GM12878 (cell line): ENCODE data around the gene RTF2. TPM values are rescaled to one million over a fixed set of nuclear protein-coding genes. Genes with fewer than 3 reads are reported as not detected.

Experiments used
- ATAC-seq: fragments of 200-7000 bp; cut with Tn5 transposase; 3 replicates; pipeline ENCODE4 v1.9.1; 2020; ENCODE audit warnings: mild to moderate bottlenecking, moderate library complexity
- BruUV-seq: library from RNA; stranded (reverse); fragments of 400-500 nt; replicated peaks from 2 replicates; lab custom pipeline; 2021; lab: Mats Ljungman, UMichigan
- CTCF ChIA-PET: fragments of 300-600 bp; sonication (Branson Sonifier 250); formaldehyde crosslinking; extraction: SDS; loops from one replicate; lab custom pipeline; 2021; ENCODE audit warnings: inconsistent platforms; lab: Yijun Ruan, JAX
- POLR2A ChIA-PET: fragments of 350-600 bp; formaldehyde crosslinking; extraction: SDS; loops from one replicate; lab custom pipeline; 2021; ENCODE audit warnings: inconsistent platforms; lab: Charles Lee
- RAD21 ChIA-PET: fragments of 300-600 bp; sonication (Branson Sonifier 250); formaldehyde crosslinking; loops from one replicate; lab custom pipeline; 2023; ENCODE audit warnings: antibody characterized with exemption; ENCODE audit not compliant: unreplicated experiment; lab: Charles Lee
- SMC1A ChIA-PET: fragments of 300-600 bp; sonication (Branson Sonifier 250); formaldehyde crosslinking; loops from one replicate; lab custom pipeline; 2023; ENCODE audit not compliant: unreplicated experiment, uncharacterized antibody; lab: Charles Lee
- DNase-seq: peaks from one replicate; pipeline ENCODE4 v3.0.0-alpha.2; 2011; ENCODE audit warnings: low read depth, low spot score
- FAIRE-seq: peaks from 3 replicates; lab custom pipeline; 2011; peaks lifted over from hg19 to GRCh38; lab: Jason Lieb, UNC
- H2AFZ ChIP-seq: 2 replicates; pipeline ENCODE4 v1.6.0; 2011; ENCODE audit warnings: low read depth, low read length, control low read depth; ENCODE audit not compliant: control insufficient read depth
- H3K27ac ChIP-seq: 2 replicates; pipeline ENCODE4 v1.5.1; 2011; ENCODE audit warnings: control low read depth; ENCODE audit not compliant: control insufficient read depth, insufficient read depth
- H3K27me3 ChIP-seq, 2 experiments: replicated peaks in 1 of 2; 2 replicates each; pipeline versions ENCODE4 v1.6.0 to v1.6.1; 2011; ENCODE audit warnings: low read length in 1 of 2; ENCODE audit not compliant: control insufficient read depth in 2 of 2, insufficient read depth in 2 of 2
- H3K36me3 ChIP-seq, 2 experiments: 2 replicates each; pipeline ENCODE4 v1.5.1; 2011; ENCODE audit warnings: low read length in 1 of 2; ENCODE audit not compliant: control insufficient read depth in 2 of 2, insufficient read depth in 2 of 2
- H3K4me1 ChIP-seq: 2 replicates; pipeline ENCODE4 v1.6.1; 2011; ENCODE audit warnings: mild to moderate bottlenecking, low read length, moderate library complexity, mixed read lengths; ENCODE audit not compliant: control insufficient read depth, insufficient read depth
- H3K4me2 ChIP-seq: 2 replicates; pipeline ENCODE4 v1.6.0; 2011; ENCODE audit warnings: control low read depth; ENCODE audit not compliant: control insufficient read depth, insufficient read depth
- H3K4me3 ChIP-seq: fragments of 200-600 bp; sonication (generic); 2 replicates; pipeline ENCODE4 v1.5.1; 2016
- H3K79me2 ChIP-seq: 2 replicates; pipeline ENCODE4 v1.6.0; 2011; ENCODE audit warnings: low read length; ENCODE audit not compliant: control insufficient read depth, insufficient read depth
- H3K9ac ChIP-seq: 2 replicates; pipeline ENCODE4 v1.8.0; 2011; ENCODE audit warnings: low read length, control low read depth, mixed read lengths; ENCODE audit not compliant: control insufficient read depth, insufficient read depth
- H3K9me3 ChIP-seq: replicated peaks from 3 replicates; pipeline ENCODE4 v1.5.1; 2011; ENCODE audit warnings: mild to moderate bottlenecking, low read length; ENCODE audit not compliant: control insufficient read depth, insufficient read depth
- H4K20me1 ChIP-seq: 2 replicates; pipeline ENCODE4 v1.6.0; 2011; ENCODE audit not compliant: control insufficient read depth, insufficient read depth
- BRCA1 ChIP-seq: IDR thresholded peaks from 2 replicates; pipeline ENCODE4 v1.6.1; 2011; ENCODE audit warnings: low read depth, low read length, improper control_type of control experiment
- CBX3 ChIP-seq: fragments of 200-600 bp; sonication (generic); IDR thresholded peaks from 2 replicates; pipeline ENCODE4 v1.6.1; 2016; ENCODE audit warnings: low read depth, borderline replicate concordance
- CEBPB ChIP-seq, 2 experiments: fragments of 150-350 bp in 1 of 2; IDR thresholded peaks; 2 replicates each; pipeline ENCODE4 v1.6.1; 2012 to 2014; ENCODE audit warnings: low read depth in 2 of 2, low read length in 2 of 2, borderline replicate concordance in 1 of 2, inconsistent platforms in 1 of 2
- CHD4 ChIP-seq: fragments of 200-600 bp; sonication (generic); IDR thresholded peaks from 2 replicates; pipeline ENCODE4 v1.6.1; 2016; ENCODE audit warnings: mild to moderate bottlenecking
- ESRRA ChIP-seq: IDR thresholded peaks from 2 replicates; pipeline ENCODE4 v1.6.1; 2012; ENCODE audit warnings: mild to moderate bottlenecking, low read length, improper control_type of control experiment
- MEF2B ChIP-seq: fragments of 450-650 bp; IDR thresholded peaks from 2 replicates; pipeline ENCODE4 v1.6.1; 2018; ENCODE audit warnings: mild to moderate bottlenecking, moderate library complexity; ENCODE audit not compliant: partially characterized antibody, poor library complexity, severe bottlenecking
- POLR2A ChIP-seq: IDR thresholded peaks from 2 replicates; pipeline ENCODE4 v1.6.1; 2011; ENCODE audit warnings: low read depth, mild to moderate bottlenecking, low read length
- PRDM15 ChIP-seq: fragments of 450-650 bp; formaldehyde crosslinking; IDR thresholded peaks from 2 replicates; pipeline ENCODE4 v1.4.0; 2020; ENCODE audit warnings: mild to moderate bottlenecking, moderate library complexity
- RBBP5 ChIP-seq: fragments of 200-600 bp; sonication (generic); conservative IDR thresholded peaks from 2 replicates; pipeline ENCODE4 v1.6.1; 2016
- RELA ChIP-seq: fragments of 450-650 bp; IDR thresholded peaks from 2 replicates; pipeline ENCODE4 v1.8.0; 2014; ENCODE audit warnings: borderline replicate concordance; ENCODE audit not compliant: partially characterized antibody
- RFX5 ChIP-seq: IDR thresholded peaks from 2 replicates; pipeline ENCODE4 v1.6.1; 2011; ENCODE audit warnings: low read depth, low read length, improper control_type of control experiment
- STAT3 ChIP-seq: IDR thresholded peaks from 2 replicates; pipeline ENCODE4 v1.6.1; 2011; ENCODE audit warnings: low read depth, low read length, improper control_type of control experiment
- WGBS: methylation state at CpG from one replicate; pipeline ENCODE4 v1.1.6; 2016; ENCODE audit warnings: low lambda C conversion rate; ENCODE audit not compliant: insufficient replicate concordance, insufficient coverage; ENCODE audit errors: missing lambda C conversion rate; 5-methylcytosine and 5-hydroxymethylcytosine counted together
- in situ Hi-C: fragments of 300-500 bp; cut with MboI; formaldehyde crosslinking; loops from 9 replicates; pipeline ENCODE4 v1.14.3; 2018; ENCODE audit warnings: mixed read lengths
- intact Hi-C: fragments of 100-400 bp; cut with micrococcal nuclease; formaldehyde crosslinking; loops from one replicate; pipeline ENCODE4 v1.14.2; 2022; ENCODE audit not compliant: unreplicated experiment
- polyA plus RNA-seq, 11 experiments: library from polyadenylated mRNA; depleted of rRNA in 4 of 11; unstranded in 6 of 11; stranded (reverse) in 5 of 11; fragments of >200 nt; fragmentation: Nextera tagmentation in 4 of 11; fragmentation: Illumina TruSeq in 1 of 11; extraction: Ambion mirVana in 4 of 11; extraction: Trizol in 1 of 11; gene quantifications; 1 replicate in 1 of 11; 2 replicates in 10 of 11; pipeline versions ENCODE4 v1.2.1 to v1.2.3, GENCODE V29; 2011 to 2016; ENCODE audit warnings: inconsistent platforms in 2 of 11, missing spikeins in 2 of 11, low read depth in 1 of 11
- total RNA-seq, 4 experiments: library from RNA; depleted of rRNA in 3 of 4; stranded (reverse); fragments of >200 nt in 3 of 4; fragmentation: Illumina TruSeq in 1 of 4; extraction: Trizol in 1 of 4; gene quantifications; 2 replicates each; pipeline versions ENCODE4 v1.2.1 to v1.2.3, GENCODE V29; 2013 to 2021
- TF ChIP-seq, protein P1 (sequence below): IDR thresholded peaks from 2 replicates; pipeline ENCODE4 v1.6.1; 2011; ENCODE audit warnings: borderline replicate concordance, low read depth, mild to moderate bottlenecking, moderate library complexity, low read length; ENCODE audit not compliant: insufficient read depth, poor library complexity, severe bottlenecking
- TF ChIP-seq, protein P2 (sequence below): fragments of 450-650 bp; IDR thresholded peaks from 2 replicates; pipeline ENCODE4 v1.6.1; 2017; ENCODE audit warnings: mild to moderate bottlenecking, moderate library complexity
- TF ChIP-seq, protein P3 (sequence below): IDR thresholded peaks from 2 replicates; pipeline ENCODE4 v1.6.1; 2011; ENCODE audit warnings: low read depth, low read length, improper control_type of control experiment, borderline replicate concordance

The RTF2 gene
- total and polyA plus RNA-seq, 10 of the 15 experiments (the other 5 are each of a cell fraction or from before 2014, with no cell fraction given) = 66.2 to 133 (median 82.9) TPM

DNA sequence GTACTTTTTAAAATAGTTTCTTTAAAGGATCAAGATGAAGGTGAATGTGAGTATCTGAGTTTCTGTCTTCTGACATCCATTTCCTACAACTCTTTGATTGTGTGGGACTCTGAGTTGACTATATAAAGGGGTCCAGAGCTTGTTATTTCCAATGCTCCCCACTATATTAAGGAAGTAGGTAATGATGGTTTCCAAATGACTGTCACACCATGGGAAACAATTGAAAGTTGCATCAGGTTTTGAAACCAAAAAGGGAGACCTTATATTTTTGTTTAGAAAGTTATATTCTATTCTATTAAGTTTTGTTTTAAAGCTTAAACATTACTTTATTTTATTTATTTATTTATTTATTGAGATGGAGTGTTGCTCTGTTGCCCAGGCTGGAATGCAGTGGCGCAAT lies 45.2 kb upstream of the RTF2 start:
- no peak overlapping the region for H3K4me3 ChIP-seq
- H3K27me3 ChIP-seq = no peaks in the 10 kb centered on the region
- no peaks in the 10 kb centered on the region for H4K20me1 ChIP-seq
- no peak for FAIRE-seq
- no TSS peak for BruUV-seq
- 100% methylated on average over 1 of the region's 1 CpG for WGBS
- ChIA-PET SMC1A (interaction anchor here (1.0 to 1.8 kb wide), 6 partner anchors 9 to 68 kb away, joined by 3 to 5 read pairs (median 4); partner anchors contain the start of gene CASS4), CTCF (interaction anchor here (1.5 kb wide), 1 partner anchor 10 kb away, joined by 6 read pairs; the partner anchor contains the start of gene CASS4)
- no peak for ATAC-seq
- no peak for DNase-seq
- no peak overlapping the region for H3K9ac ChIP-seq
- peaks cover 4% of the 10 kb centered on the region for H3K4me1 ChIP-seq
- in situ Hi-C loops = no loop called here
- no peak overlapping the region for H3K4me2 ChIP-seq
- H3K79me2 ChIP-seq = no peaks in the 10 kb centered on the region
- intact Hi-C loops = no loop called here
- no peaks in the 10 kb centered on the region for H3K36me3 ChIP-seq
- H3K27ac ChIP-seq = no peak overlapping the region
- H2AFZ ChIP-seq = no peak overlapping the region
- no peak for TF ChIP-seq STAT3
- TF ChIP-seq ESRRA = no peak
- TF ChIP-seq, protein P1, sequence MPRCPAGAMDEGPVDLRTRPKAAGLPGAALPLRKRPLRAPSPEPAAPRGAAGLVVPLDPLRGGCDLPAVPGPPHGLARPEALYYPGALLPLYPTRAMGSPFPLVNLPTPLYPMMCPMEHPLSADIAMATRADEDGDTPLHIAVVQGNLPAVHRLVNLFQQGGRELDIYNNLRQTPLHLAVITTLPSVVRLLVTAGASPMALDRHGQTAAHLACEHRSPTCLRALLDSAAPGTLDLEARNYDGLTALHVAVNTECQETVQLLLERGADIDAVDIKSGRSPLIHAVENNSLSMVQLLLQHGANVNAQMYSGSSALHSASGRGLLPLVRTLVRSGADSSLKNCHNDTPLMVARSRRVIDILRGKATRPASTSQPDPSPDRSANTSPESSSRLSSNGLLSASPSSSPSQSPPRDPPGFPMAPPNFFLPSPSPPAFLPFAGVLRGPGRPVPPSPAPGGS = no peak
- TF ChIP-seq PRDM15 (CRISPR knock-in tag) = no peak
- TF ChIP-seq CBX3 = no peak
- no peak for TF ChIP-seq POLR2A
- no peak for TF ChIP-seq RFX5
- TF ChIP-seq, protein P2, sequence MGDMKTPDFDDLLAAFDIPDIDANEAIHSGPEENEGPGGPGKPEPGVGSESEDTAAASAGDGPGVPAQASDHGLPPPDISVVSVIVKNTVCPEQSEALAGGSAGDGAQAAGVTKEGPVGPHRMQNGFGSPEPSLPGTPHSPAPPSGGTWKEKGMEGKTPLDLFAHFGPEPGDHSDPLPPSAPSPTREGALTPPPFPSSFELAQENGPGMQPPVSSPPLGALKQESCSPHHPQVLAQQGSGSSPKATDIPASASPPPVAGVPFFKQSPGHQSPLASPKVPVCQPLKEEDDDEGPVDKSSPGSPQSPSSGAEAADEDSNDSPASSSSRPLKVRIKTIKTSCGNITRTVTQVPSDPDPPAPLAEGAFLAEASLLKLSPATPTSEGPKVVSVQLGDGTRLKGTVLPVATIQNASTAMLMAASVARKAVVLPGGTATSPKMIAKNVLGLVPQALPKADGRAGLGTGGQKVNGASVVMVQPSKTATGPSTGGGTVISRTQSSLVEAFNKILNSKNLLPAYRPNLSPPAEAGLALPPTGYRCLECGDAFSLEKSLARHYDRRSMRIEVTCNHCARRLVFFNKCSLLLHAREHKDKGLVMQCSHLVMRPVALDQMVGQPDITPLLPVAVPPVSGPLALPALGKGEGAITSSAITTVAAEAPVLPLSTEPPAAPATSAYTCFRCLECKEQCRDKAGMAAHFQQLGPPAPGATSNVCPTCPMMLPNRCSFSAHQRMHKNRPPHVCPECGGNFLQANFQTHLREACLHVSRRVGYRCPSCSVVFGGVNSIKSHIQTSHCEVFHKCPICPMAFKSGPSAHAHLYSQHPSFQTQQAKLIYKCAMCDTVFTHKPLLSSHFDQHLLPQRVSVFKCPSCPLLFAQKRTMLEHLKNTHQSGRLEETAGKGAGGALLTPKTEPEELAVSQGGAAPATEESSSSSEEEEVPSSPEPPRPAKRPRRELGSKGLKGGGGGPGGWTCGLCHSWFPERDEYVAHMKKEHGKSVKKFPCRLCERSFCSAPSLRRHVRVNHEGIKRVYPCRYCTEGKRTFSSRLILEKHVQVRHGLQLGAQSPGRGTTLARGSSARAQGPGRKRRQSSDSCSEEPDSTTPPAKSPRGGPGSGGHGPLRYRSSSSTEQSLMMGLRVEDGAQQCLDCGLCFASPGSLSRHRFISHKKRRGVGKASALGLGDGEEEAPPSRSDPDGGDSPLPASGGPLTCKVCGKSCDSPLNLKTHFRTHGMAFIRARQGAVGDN = no peak
- TF ChIP-seq CHD4 = no peak
- no peak for TF ChIP-seq RELA
- no peak for TF ChIP-seq RBBP5
- TF ChIP-seq CEBPB (IDR thresholded peaks at IDR 0.05; ENCODE audit: borderline replicate concordance in 1 of 2, low read depth in 2 of 2, low read length in 2 of 2) = no peak
- no peak for TF ChIP-seq BRCA1
- TF ChIP-seq, protein P3, sequence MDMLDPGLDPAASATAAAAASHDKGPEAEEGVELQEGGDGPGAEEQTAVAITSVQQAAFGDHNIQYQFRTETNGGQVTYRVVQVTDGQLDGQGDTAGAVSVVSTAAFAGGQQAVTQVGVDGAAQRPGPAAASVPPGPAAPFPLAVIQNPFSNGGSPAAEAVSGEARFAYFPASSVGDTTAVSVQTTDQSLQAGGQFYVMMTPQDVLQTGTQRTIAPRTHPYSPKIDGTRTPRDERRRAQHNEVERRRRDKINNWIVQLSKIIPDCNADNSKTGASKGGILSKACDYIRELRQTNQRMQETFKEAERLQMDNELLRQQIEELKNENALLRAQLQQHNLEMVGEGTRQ = no peak
- TF ChIP-seq MEF2B = no peak
- TF ChIP-seq, all 136 proteins: peak for 0
- ChIA-PET POLR2A (no interaction called here), RAD21 (no interaction called here)
- no peaks in the 10 kb centered on the region for H3K9me3 ChIP-seq
